Caco-2 (cell line): ENCODE results near the gene APC2. TPM values are rescaled to one million over a fixed set of nuclear protein-coding genes. Genes with fewer than 3 reads are reported as not detected.

Experiments used
- BruUV-seq: library from RNA; stranded (reverse); fragments of 400-500 nt; replicated peaks from 2 replicates; lab custom pipeline; 2021; lab: Mats Ljungman, UMichigan
- CTCF ChIA-PET: fragments of 300-600 bp; sonication (Branson Sonifier 250); formaldehyde crosslinking; loops from one replicate; lab custom pipeline; 2022; ENCODE audit warnings: antibody characterized with exemption; lab: Charles Lee
- POLR2A ChIA-PET: fragments of 300-600 bp; sonication (Branson Sonifier 250); formaldehyde crosslinking; loops from one replicate; lab custom pipeline; 2022; ENCODE audit warnings: antibody characterized with exemption; lab: Charles Lee
- DNase-seq, 2 experiments: peaks; one replicate each; pipeline versions ENCODE4 v3.0.0 to v3.0.0-alpha.2; 2020 to 2022
- H3K27me3 ChIP-seq: replicated peaks from 2 replicates; pipeline ENCODE4 v1.6.0; 2011; ENCODE audit warnings: low read length; ENCODE audit not compliant: control insufficient read depth, insufficient read depth
- H3K36me3 ChIP-seq: 2 replicates; pipeline ENCODE4 v1.5.1; 2011; ENCODE audit warnings: low read length; ENCODE audit not compliant: control insufficient read depth, insufficient read depth
- H3K4me1 ChIP-seq: fragments of 250-450 bp; sonication (Bioruptor Pico); 2 replicates; pipeline ENCODE4 v1.5.1; 2020; ENCODE audit warnings: mild to moderate bottlenecking
- H3K4me3 ChIP-seq: 2 replicates; pipeline ENCODE4 v1.5.1; 2011; ENCODE audit warnings: low read depth, mild to moderate bottlenecking, control low read depth, low read length
- H3K9me3 ChIP-seq: fragments of 250-450 bp; sonication (Bioruptor Pico); 2 replicates; pipeline ENCODE4 v1.5.1; 2020; ENCODE audit warnings: mild to moderate bottlenecking, moderate library complexity
- H3K27ac Mint-ChIP-seq: one replicate; pipeline ENCODE4 v1.8.0; 2022; ENCODE audit warnings: mixed read lengths; ENCODE audit not compliant: unreplicated experiment
- H3K27me3 Mint-ChIP-seq: one replicate; pipeline ENCODE4 v1.8.0; 2022; ENCODE audit warnings: mixed read lengths; ENCODE audit not compliant: insufficient read depth, unreplicated experiment
- H3K36me3 Mint-ChIP-seq: one replicate; pipeline ENCODE4 v1.8.0; 2022; ENCODE audit warnings: mild to moderate bottlenecking, mixed read lengths; ENCODE audit not compliant: insufficient read depth, unreplicated experiment
- H3K4me1 Mint-ChIP-seq: one replicate; pipeline ENCODE4 v1.8.0; 2022; ENCODE audit warnings: low read depth, mixed read lengths; ENCODE audit not compliant: unreplicated experiment
- H3K4me3 Mint-ChIP-seq: one replicate; pipeline ENCODE4 v1.8.0; 2022; ENCODE audit warnings: mild to moderate bottlenecking, moderate library complexity, mixed read lengths; ENCODE audit not compliant: unreplicated experiment
- H3K9me3 Mint-ChIP-seq: one replicate; pipeline ENCODE4 v1.8.0; 2022; ENCODE audit warnings: mixed read lengths; ENCODE audit not compliant: unreplicated experiment
- CTCF ChIP-seq, 2 experiments: fragments of 200-600 bp in 1 of 2; IDR thresholded peaks; 1 replicate in 1 of 2; 2 replicates in 1 of 2; pipeline versions ENCODE4 v1.5.1 to v1.8.0; 2011 to 2022; ENCODE audit warnings: antibody characterized with exemption in 1 of 2, control low read depth in 1 of 2, inconsistent platforms in 1 of 2, low read depth in 1 of 2, low read length in 1 of 2, mild to moderate bottlenecking in 1 of 2, moderate library complexity in 1 of 2; ENCODE audit not compliant: insufficient read depth in 1 of 2, severe bottlenecking in 1 of 2, unreplicated experiment in 1 of 2
- intact Hi-C: fragments of 100-400 bp; cut with micrococcal nuclease; formaldehyde crosslinking; loops from one replicate; pipeline ENCODE4 v1.10.0; 2022; ENCODE audit not compliant: unreplicated experiment
- total RNA-seq: library from RNA; stranded (reverse); gene quantifications from 2 replicates; pipeline ENCODE4 v1.2.3, GENCODE V29; 2022

Gene APC2
- total RNA-seq, 1 experiment from 2014 or later: 9.5 TPM

DNA sequence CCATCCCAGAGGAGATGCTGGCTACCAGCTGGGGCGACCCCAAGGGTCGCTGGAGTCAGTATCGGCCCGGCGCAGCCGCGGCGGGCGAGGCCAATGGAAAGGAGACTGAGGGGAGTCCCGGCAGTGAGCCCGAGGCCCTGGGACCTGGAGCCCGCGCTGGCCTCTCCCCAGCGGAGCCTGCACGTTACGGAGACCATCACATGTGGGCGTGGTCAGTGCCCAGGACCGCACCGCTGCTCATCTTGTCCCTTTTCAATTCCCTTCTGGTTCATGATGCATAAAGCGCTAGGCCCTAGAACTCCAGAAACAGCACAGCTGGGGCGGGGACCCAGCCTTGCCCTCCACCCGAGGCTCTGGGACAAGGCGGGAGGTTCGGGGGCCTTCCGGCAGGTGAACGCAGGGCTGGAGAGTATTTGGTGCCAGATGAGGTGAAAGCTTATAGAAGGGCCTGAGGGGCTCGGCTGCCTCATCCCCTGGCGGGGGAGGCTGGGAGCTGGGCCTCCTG, 21.1 kb downstream of the APC2 start:
- TF ChIP-seq CTCF (IDR thresholded peaks at IDR 0.05; ENCODE audit: insufficient read depth in 1 of 2, low read depth in 1 of 2, low read length in 1 of 2, severe bottlenecking in 1 of 2, unreplicated experiment in 1 of 2): peak in 1 of 2 experiments; percentile 43
- Mint-ChIP-seq H3K27ac (no peak overlapping the region), H3K4me1 (peaks cover 4% of the 10 kb centered on the region), H3K27me3 (no peaks in the 10 kb centered on the region), H3K4me3 (peak overlapping the region; percentile 89), H3K36me3 (peaks cover 46% of the 10 kb centered on the region), H3K9me3 (no peaks in the 10 kb centered on the region)
- BruUV-seq: no TSS peak
- ChIA-PET CTCF (interaction anchor here (0.7 to 0.9 kb wide), 2 partner anchors 75 to 120 kb away, joined by 3 to 5 read pairs; no protein-coding TSS in a partner anchor), POLR2A (no interaction called here)
- H3K36me3 ChIP-seq: no peaks in the 10 kb centered on the region
- H3K4me3 ChIP-seq: peak overlapping the region; percentile 65
- intact Hi-C loops: loop anchor here (2.0 to 5.0 kb wide), 2 partner anchors 38 to 64 kb away; partner anchors contain the start of gene DAZAP1
- peaks cover 15% of the 10 kb centered on the region for H3K4me1 ChIP-seq
- DNase-seq: peak; percentile 71 to 77
- no peaks in the 10 kb centered on the region for H3K27me3 ChIP-seq
- H3K9me3 ChIP-seq: no peaks in the 10 kb centered on the region

DNA sequence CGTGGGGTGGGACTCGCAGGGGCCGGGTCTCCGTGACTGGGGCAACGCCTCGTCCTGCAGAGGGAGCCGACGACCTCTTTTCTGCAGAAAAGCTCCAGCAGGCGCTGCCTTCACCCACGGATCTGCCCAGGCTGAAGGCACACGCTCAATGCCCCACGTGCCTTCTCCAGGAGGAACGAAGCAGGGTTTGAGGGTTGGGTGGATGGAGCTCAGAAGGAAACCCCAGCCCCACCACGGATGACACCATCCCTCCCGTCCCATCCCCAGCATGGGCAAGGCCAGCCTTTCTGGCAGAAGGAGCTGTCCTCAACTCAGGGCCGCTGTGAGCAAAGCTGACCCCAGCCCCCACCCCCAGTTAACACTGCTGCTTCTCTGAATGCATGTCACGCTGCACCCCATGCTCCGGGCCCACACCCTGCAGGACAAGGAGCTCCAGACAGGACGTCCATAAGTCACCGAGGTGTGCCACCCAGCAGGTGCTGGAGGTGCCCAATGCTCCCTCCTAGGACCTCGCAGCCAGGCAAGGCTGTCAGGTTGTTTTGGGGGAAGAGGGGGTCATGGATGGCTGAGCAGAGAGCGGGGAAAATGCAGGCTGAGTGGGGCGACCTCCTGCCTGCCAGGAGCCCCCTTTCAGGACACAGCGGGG, 21.7 kb downstream of the APC2 start:
- Mint-ChIP-seq H3K4me3 (peak overlapping the region; percentile 89), H3K27ac (no peak overlapping the region), H3K9me3 (no peaks in the 10 kb centered on the region), H3K36me3 (peaks cover 46% of the 10 kb centered on the region), H3K27me3 (no peaks in the 10 kb centered on the region), H3K4me1 (peaks cover 4% of the 10 kb centered on the region)
- peak in 1 of 2 experiments; percentile 53 for TF ChIP-seq CTCF (IDR thresholded peaks at IDR 0.05; ENCODE audit: insufficient read depth in 1 of 2, low read depth in 1 of 2, low read length in 1 of 2, severe bottlenecking in 1 of 2, unreplicated experiment in 1 of 2)
- Histone ChIP-seq H3K4me1 (peaks cover 15% of the 10 kb centered on the region), H3K9me3 (no peaks in the 10 kb centered on the region), H3K4me3 (peak overlapping the region; percentile 65), H3K27me3 (no peaks in the 10 kb centered on the region), H3K36me3 (no peaks in the 10 kb centered on the region; the same call in 1 of the 2 replicates)
- DNase-seq: peak in 1 of 2 experiments; percentile 50
- BruUV-seq: no TSS peak
- CTCF ChIA-PET: interaction anchor here (0.7 to 0.9 kb wide), 3 partner anchors 19 to 119 kb away, joined by 3 to 8 read pairs (median 5); partner anchors contain the start of gene REEP6
- intact Hi-C loops: loop anchor here (2.0 to 5.0 kb wide), 2 partner anchors 37 to 64 kb away; partner anchors contain the start of gene DAZAP1
- POLR2A ChIA-PET: no interaction called here

DNA sequence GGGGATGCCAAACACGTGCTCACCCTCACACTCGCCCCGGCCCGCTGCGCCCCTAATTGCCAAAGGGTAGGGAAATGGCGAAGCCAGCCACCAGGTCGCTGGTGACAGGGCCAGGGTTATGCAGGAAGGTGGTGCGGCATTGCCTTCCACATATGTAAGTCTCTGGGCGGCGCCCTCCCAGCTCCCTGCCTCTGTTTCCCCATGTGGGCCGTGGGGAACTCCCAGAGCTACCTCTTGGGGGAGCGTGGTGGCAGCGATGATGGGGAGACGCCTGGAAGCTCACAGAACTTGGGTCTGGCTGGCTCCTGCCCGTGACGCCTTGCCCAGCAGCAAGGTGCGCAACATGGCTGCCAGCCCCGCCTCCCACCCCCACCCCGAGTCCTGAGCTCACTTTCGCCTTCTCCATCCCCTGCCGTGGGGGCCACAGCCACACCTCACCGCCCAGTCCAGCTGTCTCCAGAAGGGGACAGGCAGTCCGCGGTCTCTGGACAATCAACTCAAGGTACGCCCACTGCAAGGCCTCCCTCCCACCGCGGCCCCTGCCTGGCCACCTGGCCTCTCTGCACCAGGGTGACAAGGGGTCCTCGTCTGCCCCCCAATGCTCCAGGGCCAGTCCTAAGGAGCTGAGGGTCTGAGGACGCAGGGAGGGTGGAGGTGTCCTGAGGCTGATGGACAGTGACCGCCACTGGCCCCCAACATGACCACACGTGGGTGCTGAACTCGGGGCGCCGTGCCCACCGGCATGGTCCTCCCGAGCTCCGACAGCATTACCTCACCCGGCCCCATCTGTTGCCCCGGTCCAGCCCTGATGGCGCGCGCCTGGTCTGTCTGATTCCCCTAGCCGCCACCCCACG, 22.5 kb downstream of the APC2 start:
- Mint-ChIP-seq H3K4me3 (peak overlapping the region; percentile 89), H3K4me1 (peaks cover 4% of the 10 kb centered on the region), H3K9me3 (no peaks in the 10 kb centered on the region), H3K36me3 (peaks cover 46% of the 10 kb centered on the region), H3K27ac (no peak overlapping the region), H3K27me3 (no peaks in the 10 kb centered on the region)
- ChIA-PET CTCF (interaction anchor here (0.8 kb wide), 1 partner anchor 19 kb away, joined by 8 read pairs; the partner anchor contains the start of gene REEP6), POLR2A (no interaction called here)
- Histone ChIP-seq H3K4me3 (no peak overlapping the region), H3K27me3 (no peaks in the 10 kb centered on the region), H3K4me1 (peaks cover 15% of the 10 kb centered on the region), H3K9me3 (no peaks in the 10 kb centered on the region), H3K36me3 (no peaks in the 10 kb centered on the region; the same call in 1 of the 2 replicates)
- intact Hi-C loops: loop anchor here (5.0 kb wide), 1 partner anchor 65 kb away; the partner anchor contains the start of gene DAZAP1
- DNase-seq: no peak
- BruUV-seq: no TSS peak
- no peak for TF ChIP-seq CTCF (IDR thresholded peaks at IDR 0.05; ENCODE audit: insufficient read depth in 1 of 2, low read depth in 1 of 2, low read length in 1 of 2, severe bottlenecking in 1 of 2, unreplicated experiment in 1 of 2)
